Esophagus muscularis mucosa (tissue), 4 donors: ENCODE measurements around the gene ATXN1L. TPM values are rescaled to one million over a fixed set of nuclear protein-coding genes. Genes with fewer than 3 reads are reported as not detected.
"Not testable (repeated sequence)": the region's sequence is repeated elsewhere in the genome, so short reads cannot be mapped to it uniquely, and the experiment has no call there.

Source experiments
- DNase-seq: peaks from one replicate; pipeline ENCODE4 v3.0.0-alpha.2; 2017; ENCODE audit errors: extremely low spot score
- H3K27ac ChIP-seq, 4 donors: fragments of 200-600 bp; sonication (generic); replicated peaks in 1 of 4; 1 replicate in 3 of 4; 2 replicates in 1 of 4; pipeline ENCODE4 v1.5.1; 2016 to 2019; ENCODE audit warnings: mild to moderate bottlenecking in 1 of 4
- H3K27me3 ChIP-seq, 4 donors: fragments of 200-600 bp; sonication (generic); one replicate each; pipeline versions ENCODE4 v1.5.1 to v1.6.0; 2016 to 2019
- H3K36me3 ChIP-seq, 4 donors: fragments of 200-600 bp; sonication (generic); one replicate each; pipeline ENCODE4 v1.5.1; 2016 to 2019
- H3K4me1 ChIP-seq, 4 donors: fragments of 200-600 bp; sonication (generic); one replicate each; pipeline ENCODE4 v1.5.1; 2016 to 2019
- H3K4me3 ChIP-seq, 4 donors: fragments of 200-600 bp; sonication (generic); 1 replicate in 2 of 4; 2 replicates in 2 of 4; pipeline ENCODE4 v1.5.1; 2016 to 2019; ENCODE audit warnings: mild to moderate bottlenecking in 4 of 4, moderate library complexity in 1 of 4
- H3K9me3 ChIP-seq, 4 donors: fragments of 200-600 bp; sonication (generic); 1 replicate in 3 of 4; 2 replicates in 1 of 4; pipeline ENCODE4 v1.5.1; 2016 to 2019
- EP300 ChIP-seq: sonication (generic); formaldehyde crosslinking; IDR thresholded peaks from one replicate; pipeline ENCODE4 v1.6.1; 2017; ENCODE audit warnings: antibody characterized with exemption
- POLR2A ChIP-seq: fragments of 450-650 bp; IDR thresholded peaks from one replicate; pipeline ENCODE4 v1.6.1; 2017; ENCODE audit warnings: antibody characterized with exemption, moderate library complexity, mild to moderate bottlenecking, low read depth
- POLR2AphosphoS5 ChIP-seq, 2 donors: sonication (generic); formaldehyde crosslinking; IDR thresholded peaks; one replicate each; pipeline ENCODE4 v1.6.1; 2017; ENCODE audit warnings: antibody characterized with exemption in 2 of 2
- WGBS: methylation state at CpG from one replicate; pipeline ENCODE4 v1.1.5; 2018; 5-methylcytosine and 5-hydroxymethylcytosine counted together
- intact Hi-C: fragments of 100-400 bp; cut with DNase I; formaldehyde crosslinking; loops from one replicate; pipeline ENCODE4 v1.15.1; 2023
- total RNA-seq, 4 donors: library from RNA; depleted of rRNA; stranded (reverse); fragments of >200 nt; gene quantifications; one replicate each; pipeline versions ENCODE4 v1.1.0 to v1.2.1, GENCODE V29; 2016
- TF ChIP-seq, protein P1 (sequence below), 3 experiments: fragments of 200-600 bp in 2 of 3; fragments of 450-650 bp in 1 of 3; sonication (generic) in 2 of 3; IDR thresholded peaks; one replicate each; pipeline ENCODE4 v1.5.1; 2017 to 2019; ENCODE audit warnings: antibody characterized with exemption in 3 of 3, mild to moderate bottlenecking in 2 of 3, moderate library complexity in 1 of 3

ATXN1L gene
- total RNA-seq, 4 donors from 2014 or later, result 32.8 to 54.6 (median 42.9) TPM

GRCh38 chr16:71904239-71904638 lies 58.5 kb downstream of the ATXN1L start:
- intact Hi-C loops, result no loop called here
- no peaks in the 10 kb centered on the region for H3K9me3 ChIP-seq
- 82% methylated on average over 9 of the region's 9 CpGs for WGBS
- TF ChIP-seq, protein P1, sequence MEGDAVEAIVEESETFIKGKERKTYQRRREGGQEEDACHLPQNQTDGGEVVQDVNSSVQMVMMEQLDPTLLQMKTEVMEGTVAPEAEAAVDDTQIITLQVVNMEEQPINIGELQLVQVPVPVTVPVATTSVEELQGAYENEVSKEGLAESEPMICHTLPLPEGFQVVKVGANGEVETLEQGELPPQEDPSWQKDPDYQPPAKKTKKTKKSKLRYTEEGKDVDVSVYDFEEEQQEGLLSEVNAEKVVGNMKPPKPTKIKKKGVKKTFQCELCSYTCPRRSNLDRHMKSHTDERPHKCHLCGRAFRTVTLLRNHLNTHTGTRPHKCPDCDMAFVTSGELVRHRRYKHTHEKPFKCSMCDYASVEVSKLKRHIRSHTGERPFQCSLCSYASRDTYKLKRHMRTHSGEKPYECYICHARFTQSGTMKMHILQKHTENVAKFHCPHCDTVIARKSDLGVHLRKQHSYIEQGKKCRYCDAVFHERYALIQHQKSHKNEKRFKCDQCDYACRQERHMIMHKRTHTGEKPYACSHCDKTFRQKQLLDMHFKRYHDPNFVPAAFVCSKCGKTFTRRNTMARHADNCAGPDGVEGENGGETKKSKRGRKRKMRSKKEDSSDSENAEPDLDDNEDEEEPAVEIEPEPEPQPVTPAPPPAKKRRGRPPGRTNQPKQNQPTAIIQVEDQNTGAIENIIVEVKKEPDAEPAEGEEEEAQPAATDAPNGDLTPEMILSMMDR (IDR thresholded peaks at IDR 0.05), result no peak
- TF ChIP-seq POLR2AphosphoS5 (IDR thresholded peaks at IDR 0.05) (no peak), POLR2A (no peak), EP300 (no peak)
- no peak overlapping the region for H3K4me3 ChIP-seq
- H3K4me1 ChIP-seq, result peaks cover 30 to 87% (median 77%) of the 10 kb centered on the region in 4 donors
- no peak for DNase-seq
- H3K27me3 ChIP-seq, result no peaks in the 10 kb centered on the region
- H3K27ac ChIP-seq, result peak overlapping the region in 1 of 4 donors; percentile 14
- H3K36me3 ChIP-seq, result no peaks in the 10 kb centered on the region

GRCh38 chr16:71905765-71906164 lies 60.0 kb downstream of the ATXN1L start:
- H3K27ac ChIP-seq, intact Hi-C loops, H3K27me3 ChIP-seq, DNase-seq, H3K9me3 ChIP-seq, H3K36me3 ChIP-seq, H3K4me3 ChIP-seq: not testable (repeated sequence)
- peaks cover 15 to 86% (median 72%) of the 10 kb centered on the region in 4 donors for H3K4me1 ChIP-seq
- WGBS, result 76% methylated on average over 6 of the region's 6 CpGs

Other genes with a start within 250 kb of the ATXN1L start
- under 1 TPM in 1 of 4 donors, not detected in 3; 0.46 TPM for gene MARVELD3, start 219.8 kb upstream of the ATXN1L start, total RNA-seq
- gene PHLPP2, start 121.3 kb upstream of the ATXN1L start, total RNA-seq, result 10 to 100 TPM; 10.4 to 21.1 (median 17.0) TPM
- gene AP1G1, start 37.1 kb upstream of the ATXN1L start, total RNA-seq, result 10 to 100 TPM; 45.9 to 56.9 (median 51.5) TPM
- 1 to 10 TPM; 2.1 to 6.5 (median 5.9) TPM for gene ZNF821, start 38.2 kb downstream of the ATXN1L start, total RNA-seq
- gene IST1, start 49.6 kb downstream of the ATXN1L start, total RNA-seq, result 100 to 1,000 TPM; 132 to 186 (median 166) TPM
- gene PKD1L3, start 154.4 kb downstream of the ATXN1L start, total RNA-seq, result under 1 TPM in 3 of 4 donors, not detected in 1; 0.06 to 0.42 (median 0.17) TPM
- 1 to 10 TPM; 3.3 to 6.8 (median 4.7) TPM for gene DHODH, start 162.8 kb downstream of the ATXN1L start, total RNA-seq
- 1 to 10 TPM in 3 of 4 donors, not detected in 1; 1.1 to 6.1 (median 1.3) TPM for gene HP, start 208.5 kb downstream of the ATXN1L start, total RNA-seq
- under 1 TPM in 3 of 4 donors, not detected in 1; 0.57 to 0.71 (median 0.66) TPM for gene HPR, start 217.2 kb downstream of the ATXN1L start, total RNA-seq
- 1 to 10 TPM; 4.6 to 7.5 (median 6.4) TPM for gene TXNL4B, start 247.6 kb downstream of the ATXN1L start, total RNA-seq
- gene DHX38, start 247.9 kb downstream of the ATXN1L start, total RNA-seq, result 10 to 100 TPM; 59.0 to 70.2 (median 62.8) TPM